Measurements from ENCODE around the gene NUPR1. TPM values are rescaled to one million over a fixed set of nuclear protein-coding genes. Genes with fewer than 3 reads are reported as not detected.
A peak's percentile ranks its signal among the peaks of the same experiment; 100 is the strongest.

Gene NUPR1
- total RNA-seq, 1 donor from 2014 or later, result 33.1 TPM

DNA sequence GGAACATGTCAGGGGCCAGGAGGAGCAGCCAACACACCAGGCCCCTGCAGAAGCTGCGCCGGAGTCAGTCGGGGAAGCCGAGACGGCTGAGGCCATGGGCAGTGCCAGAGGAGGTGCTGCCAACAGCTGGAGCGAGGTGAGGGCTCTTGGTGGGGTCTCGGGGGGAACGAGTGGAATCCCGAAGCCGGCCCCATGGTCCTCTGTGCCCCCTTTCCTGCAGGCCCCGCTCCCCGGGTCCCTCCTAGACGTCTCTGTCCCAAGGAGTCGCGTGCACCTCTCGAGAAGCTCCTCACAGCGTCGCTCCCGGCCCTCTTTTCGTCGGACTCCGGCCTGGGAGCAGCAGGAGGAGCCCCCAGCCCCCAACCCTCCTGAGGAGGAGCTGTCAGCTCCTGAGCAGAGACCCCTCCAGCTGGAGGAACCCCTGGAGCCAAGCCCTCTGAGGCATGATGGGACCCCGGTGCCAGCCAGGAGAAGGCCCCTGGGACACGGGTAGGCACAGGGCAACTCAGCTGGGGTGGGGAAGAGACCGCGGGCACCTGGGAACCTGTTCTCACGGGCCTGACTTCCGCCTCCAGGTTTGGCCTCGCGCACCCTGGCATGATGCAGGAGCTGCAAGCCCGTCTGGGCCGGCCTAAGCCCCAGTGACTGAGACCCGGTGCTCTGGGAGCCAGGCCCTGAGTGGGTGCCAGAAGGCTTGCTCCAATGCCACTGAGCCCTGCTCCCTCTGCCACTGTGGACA lies 40.7 kb downstream of the NUPR1 start:
- H3K27ac ChIP-seq (replicated peaks), result no peak overlapping the region
- no peaks in the 10 kb centered on the region for H3K4me1 ChIP-seq
- H3K27me3 ChIP-seq (ENCODE audit: low read depth), result peaks cover 35% of the 10 kb centered on the region
- TF ChIP-seq, protein P1, sequence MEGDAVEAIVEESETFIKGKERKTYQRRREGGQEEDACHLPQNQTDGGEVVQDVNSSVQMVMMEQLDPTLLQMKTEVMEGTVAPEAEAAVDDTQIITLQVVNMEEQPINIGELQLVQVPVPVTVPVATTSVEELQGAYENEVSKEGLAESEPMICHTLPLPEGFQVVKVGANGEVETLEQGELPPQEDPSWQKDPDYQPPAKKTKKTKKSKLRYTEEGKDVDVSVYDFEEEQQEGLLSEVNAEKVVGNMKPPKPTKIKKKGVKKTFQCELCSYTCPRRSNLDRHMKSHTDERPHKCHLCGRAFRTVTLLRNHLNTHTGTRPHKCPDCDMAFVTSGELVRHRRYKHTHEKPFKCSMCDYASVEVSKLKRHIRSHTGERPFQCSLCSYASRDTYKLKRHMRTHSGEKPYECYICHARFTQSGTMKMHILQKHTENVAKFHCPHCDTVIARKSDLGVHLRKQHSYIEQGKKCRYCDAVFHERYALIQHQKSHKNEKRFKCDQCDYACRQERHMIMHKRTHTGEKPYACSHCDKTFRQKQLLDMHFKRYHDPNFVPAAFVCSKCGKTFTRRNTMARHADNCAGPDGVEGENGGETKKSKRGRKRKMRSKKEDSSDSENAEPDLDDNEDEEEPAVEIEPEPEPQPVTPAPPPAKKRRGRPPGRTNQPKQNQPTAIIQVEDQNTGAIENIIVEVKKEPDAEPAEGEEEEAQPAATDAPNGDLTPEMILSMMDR (IDR thresholded peaks at IDR 0.05; ENCODE audit: borderline replicate concordance), result no peak
- no peak overlapping the region for H3K4me3 ChIP-seq
- no peak for DNase-seq
- no peaks in the 10 kb centered on the region for H3K36me3 ChIP-seq
- intact Hi-C loops (cut with micrococcal nuclease), result loop anchor here (10.0 kb wide), 1 partner anchor 57 kb away; the partner anchor contains the start of gene SGF29
- no peaks in the 10 kb centered on the region for H3K9me3 ChIP-seq (replicated peaks)

DNA sequence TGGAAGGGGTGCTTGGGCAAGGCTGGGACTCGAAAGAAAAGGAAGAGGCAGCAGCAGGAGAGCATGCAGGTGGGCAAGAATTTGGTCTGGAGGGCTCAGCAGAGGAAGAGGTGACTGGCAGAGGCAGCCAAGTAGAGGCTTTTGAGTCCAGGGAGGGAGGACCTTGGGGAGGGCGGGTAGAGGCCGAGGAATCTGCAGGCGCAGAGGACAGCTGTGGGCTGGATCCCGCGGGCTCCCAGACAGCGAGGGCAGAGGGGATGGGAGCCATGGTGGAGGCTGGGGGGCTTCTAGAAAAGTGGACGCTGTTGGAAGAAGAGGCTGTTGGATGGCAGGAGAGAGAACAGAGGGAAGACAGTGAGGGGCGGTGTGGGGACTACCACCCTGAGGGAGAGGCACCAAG lies 41.4 kb downstream of the NUPR1 start:
- TF ChIP-seq, protein P1 (IDR thresholded peaks at IDR 0.05; ENCODE audit: borderline replicate concordance), result no peak
- no peak for DNase-seq
- Histone ChIP-seq H3K9me3 (replicated peaks) (no peaks in the 10 kb centered on the region), H3K36me3 (no peaks in the 10 kb centered on the region), H3K4me3 (no peak overlapping the region), H3K27ac (replicated peaks) (no peak overlapping the region), H3K27me3 (ENCODE audit: low read depth) (peaks cover 28% of the 10 kb centered on the region), H3K4me1 (no peaks in the 10 kb centered on the region)
- intact Hi-C loops (cut with micrococcal nuclease), result loop anchor here (10.0 kb wide), 1 partner anchor 57 kb away; the partner anchor contains the start of gene SGF29

DNA sequence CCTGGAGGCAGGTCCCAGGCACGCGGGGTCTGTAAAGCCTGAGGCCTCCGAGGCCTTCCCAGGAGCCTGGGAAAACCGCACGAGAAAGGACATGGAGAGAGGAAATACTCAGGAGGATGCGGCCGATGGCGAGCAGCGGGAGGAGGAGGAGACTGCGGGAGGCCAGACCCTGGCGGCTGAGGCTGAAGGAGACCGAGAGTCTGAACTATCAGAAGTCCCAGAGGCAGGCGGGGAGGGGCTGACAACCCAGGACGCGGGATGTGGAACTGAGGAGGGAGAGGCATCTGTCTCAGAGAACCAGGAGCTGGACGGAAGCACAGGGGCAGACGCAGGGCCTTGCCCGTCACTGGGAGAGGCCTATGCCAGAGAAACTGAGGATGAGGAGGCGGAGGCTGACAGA lies 41.9 kb downstream of the NUPR1 start:
- H3K4me3 ChIP-seq, result no peak overlapping the region
- TF ChIP-seq, protein P1 (IDR thresholded peaks at IDR 0.05; ENCODE audit: borderline replicate concordance), result no peak
- intact Hi-C loops (cut with micrococcal nuclease), result loop anchor here (10.0 kb wide), 1 partner anchor 58 kb away; the partner anchor contains the start of gene SGF29
- H3K27ac ChIP-seq (replicated peaks), result no peak overlapping the region
- H3K27me3 ChIP-seq (ENCODE audit: low read depth), result peaks cover 23% of the 10 kb centered on the region
- H3K4me1 ChIP-seq, result no peaks in the 10 kb centered on the region
- no peaks in the 10 kb centered on the region for H3K36me3 ChIP-seq
- H3K9me3 ChIP-seq (replicated peaks), result no peaks in the 10 kb centered on the region
- DNase-seq, result no peak

DNA sequence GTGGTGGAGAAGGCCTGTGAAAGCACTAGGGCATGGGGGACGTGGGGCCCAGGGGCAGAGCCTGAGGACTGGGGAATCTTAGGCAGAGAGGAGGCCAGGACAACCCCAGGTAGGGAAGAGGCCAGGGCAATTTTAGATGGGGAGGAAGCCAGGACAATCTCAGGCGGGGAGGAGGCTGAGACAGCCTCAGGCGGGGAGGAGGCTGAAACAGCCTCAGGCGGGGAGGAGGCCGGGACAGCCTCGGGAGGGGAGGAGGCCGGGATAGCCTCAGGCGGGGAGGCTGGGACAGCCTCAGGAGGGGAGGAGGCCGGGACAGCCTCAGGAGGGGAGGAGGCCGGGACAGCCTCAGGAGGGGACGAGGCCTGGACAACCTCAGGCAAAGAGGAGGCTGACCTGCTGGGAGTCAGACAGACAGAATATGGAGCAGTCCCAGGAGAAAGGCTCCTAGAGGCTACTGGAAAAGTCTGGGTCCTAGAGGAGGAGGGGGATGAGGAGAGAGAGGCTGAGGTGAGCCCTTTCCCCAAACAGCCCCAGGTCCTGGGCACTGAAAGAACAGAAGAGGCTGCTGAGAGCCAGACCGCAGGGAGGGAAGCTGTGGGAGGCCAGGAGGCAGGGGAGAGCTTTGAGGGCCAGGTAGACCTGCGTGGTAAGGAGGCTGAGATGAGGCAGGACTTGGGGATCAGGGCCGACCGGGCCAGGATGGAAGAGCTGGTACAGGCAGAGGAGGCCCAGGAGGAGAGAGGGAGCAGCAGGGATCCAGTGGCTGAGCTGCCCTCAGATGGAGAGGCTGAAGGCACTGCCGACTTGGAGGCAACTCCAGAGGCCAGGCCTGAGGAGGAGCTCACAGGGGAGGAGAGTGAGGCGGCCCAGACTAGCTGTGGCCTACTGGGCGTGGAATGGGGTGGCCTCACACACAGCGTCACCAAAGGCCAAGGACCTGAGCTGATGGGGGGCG lies 42.7 kb downstream of the NUPR1 start:
- Histone ChIP-seq H3K36me3 (no peaks in the 10 kb centered on the region), H3K9me3 (replicated peaks) (no peaks in the 10 kb centered on the region), H3K27me3 (ENCODE audit: low read depth) (peaks cover 20% of the 10 kb centered on the region), H3K4me3 (no peak overlapping the region), H3K27ac (replicated peaks) (no peak overlapping the region), H3K4me1 (peaks cover 8% of the 10 kb centered on the region)
- TF ChIP-seq, protein P1 (IDR thresholded peaks at IDR 0.05; ENCODE audit: borderline replicate concordance), result no peak
- intact Hi-C loops (cut with micrococcal nuclease), result loop anchor here (10.0 kb wide), 1 partner anchor 59 kb away; the partner anchor contains the start of gene SGF29
- DNase-seq, result no peak

DNA sequence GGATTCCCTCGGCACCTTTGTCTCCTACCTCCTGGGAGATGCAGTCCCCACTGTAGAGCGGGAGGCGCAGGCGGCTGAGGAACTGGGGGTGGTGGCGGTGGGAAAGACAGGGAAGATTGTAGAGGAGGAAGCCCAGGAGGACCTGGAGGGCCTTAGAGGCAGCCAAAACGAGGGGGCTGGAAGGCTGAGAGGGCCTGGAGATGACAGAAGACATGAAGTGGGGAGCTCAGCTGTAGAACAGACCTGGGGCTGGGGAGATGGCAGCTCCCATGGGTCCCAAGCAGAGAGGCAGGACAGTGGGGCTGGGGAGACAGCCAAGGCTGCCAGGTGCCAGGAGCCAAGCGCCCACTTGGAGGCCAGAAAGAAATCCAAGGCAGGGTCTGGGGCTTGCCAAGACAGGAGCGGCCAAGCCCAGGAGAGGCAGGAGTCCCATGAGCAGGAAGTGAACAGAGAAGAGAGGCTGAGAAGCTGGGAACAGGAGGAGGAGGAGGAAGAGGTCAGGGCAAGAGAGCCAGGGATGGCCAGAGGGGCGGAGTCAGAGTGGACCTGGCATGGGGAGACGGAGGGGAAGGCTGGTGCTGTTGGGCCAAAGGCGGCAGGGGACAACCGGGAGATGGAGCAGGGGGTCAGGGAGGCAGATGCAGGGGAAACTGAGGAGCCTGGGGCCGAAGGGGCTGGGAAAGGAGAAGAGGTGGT lies 43.5 kb downstream of the NUPR1 start:
- peaks cover 13% of the 10 kb centered on the region for H3K4me1 ChIP-seq
- intact Hi-C loops (cut with micrococcal nuclease), result loop anchor here (10.0 kb wide), 1 partner anchor 60 kb away; the partner anchor contains the start of gene SGF29

More for the DNA sequence above, 43.5 kb downstream of the NUPR1 start:
- Histone ChIP-seq H3K9me3 (replicated peaks) (no peaks in the 10 kb centered on the region), H3K36me3 (no peaks in the 10 kb centered on the region), H3K4me3 (peak overlapping the region; percentile 44), H3K27me3 (ENCODE audit: low read depth) (peaks cover 20% of the 10 kb centered on the region), H3K27ac (replicated peaks) (peak overlapping the region; percentile 52)
- DNase-seq, result no peak
- TF ChIP-seq, protein P1 (IDR thresholded peaks at IDR 0.05; ENCODE audit: borderline replicate concordance), result no peak

Data from left ventricle myocardium inferior (tissue), 1 donor.